NCI-H1436 treated with DMSO at 0.1 percent for 48 hours (cell line): Measurements from ENCODE around the gene NPBWR2.
A peak's percentile ranks its signal among the peaks of the same experiment; 100 is the strongest.
"Not testable (repeated sequence)": the region's sequence is repeated elsewhere in the genome, so short reads cannot be mapped to it uniquely, and the experiment has no call there.

Experiments used
- DNase-seq: peaks from one replicate; lab custom pipeline; 2025; lab: John Stamatoyannopoulos, UW

NPBWR2 gene

DNA sequence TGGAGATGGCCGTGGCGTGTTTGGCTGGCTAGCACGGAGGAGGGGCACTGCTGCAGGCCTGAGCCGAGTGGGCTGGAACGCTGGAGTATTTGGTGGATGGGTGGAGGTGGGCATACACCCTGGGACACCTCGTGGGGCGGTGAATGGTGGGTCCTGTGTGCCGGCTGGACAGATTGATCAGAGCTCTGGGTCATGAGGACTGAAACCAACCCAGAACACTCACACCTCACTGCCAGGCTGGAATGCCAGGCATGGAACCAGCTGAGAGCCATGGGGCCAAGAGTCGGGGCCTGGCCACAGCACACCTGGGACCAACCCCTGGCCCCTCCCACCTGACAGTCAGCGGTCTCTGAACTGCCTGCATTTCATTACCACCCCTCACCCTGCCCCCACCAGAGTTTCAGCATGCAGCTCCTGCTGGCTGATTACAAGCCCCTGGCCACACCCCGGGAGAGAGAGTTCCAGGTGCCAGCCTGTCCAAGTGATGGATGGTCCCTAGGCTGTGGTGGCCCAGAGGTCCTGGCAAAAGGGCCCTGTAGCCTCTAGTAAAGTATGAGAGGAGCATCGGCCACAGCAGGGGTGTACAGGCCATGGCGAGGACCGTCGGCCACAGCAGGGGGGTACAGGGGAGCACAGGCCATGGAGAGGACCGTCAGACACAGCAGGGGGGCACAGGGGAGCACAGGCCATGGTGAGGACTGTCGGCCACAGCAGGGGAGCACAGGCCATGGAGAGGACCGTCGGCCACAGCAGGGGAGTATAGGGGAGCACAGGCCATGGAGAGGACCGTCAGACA, 3.3 kb downstream of the NPBWR2 start:
- DNase-seq = no peak

GRCh38 chr20:64102647-64103354, 4.6 kb downstream of the NPBWR2 start:
- no peak for DNase-seq

- DNase-seq = no peak
Observed at GRCh38 chr20:64101731-64102621, 5.4 kb downstream of the NPBWR2 start.

- no peak for DNase-seq
Observed at GRCh38 chr20:64100946-64101688, 6.2 kb downstream of the NPBWR2 start.

DNA sequence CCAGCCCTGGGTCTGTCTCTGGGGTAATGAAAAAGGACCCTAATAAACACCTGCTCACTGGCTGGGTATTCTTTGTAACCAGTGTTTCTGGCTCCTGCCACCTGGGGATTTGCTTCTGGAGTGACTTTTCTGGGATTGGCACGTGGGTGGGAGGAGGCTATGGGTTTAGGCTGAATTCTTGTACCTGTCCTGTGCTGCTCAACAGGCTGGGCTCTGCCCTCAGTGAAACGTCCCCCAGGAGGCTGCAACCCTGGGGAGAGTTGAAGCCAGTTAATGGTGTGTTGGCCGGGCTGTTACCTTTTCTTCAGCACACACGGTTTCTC, 6.8 kb downstream of the NPBWR2 start:
- no peak for DNase-seq

DNA sequence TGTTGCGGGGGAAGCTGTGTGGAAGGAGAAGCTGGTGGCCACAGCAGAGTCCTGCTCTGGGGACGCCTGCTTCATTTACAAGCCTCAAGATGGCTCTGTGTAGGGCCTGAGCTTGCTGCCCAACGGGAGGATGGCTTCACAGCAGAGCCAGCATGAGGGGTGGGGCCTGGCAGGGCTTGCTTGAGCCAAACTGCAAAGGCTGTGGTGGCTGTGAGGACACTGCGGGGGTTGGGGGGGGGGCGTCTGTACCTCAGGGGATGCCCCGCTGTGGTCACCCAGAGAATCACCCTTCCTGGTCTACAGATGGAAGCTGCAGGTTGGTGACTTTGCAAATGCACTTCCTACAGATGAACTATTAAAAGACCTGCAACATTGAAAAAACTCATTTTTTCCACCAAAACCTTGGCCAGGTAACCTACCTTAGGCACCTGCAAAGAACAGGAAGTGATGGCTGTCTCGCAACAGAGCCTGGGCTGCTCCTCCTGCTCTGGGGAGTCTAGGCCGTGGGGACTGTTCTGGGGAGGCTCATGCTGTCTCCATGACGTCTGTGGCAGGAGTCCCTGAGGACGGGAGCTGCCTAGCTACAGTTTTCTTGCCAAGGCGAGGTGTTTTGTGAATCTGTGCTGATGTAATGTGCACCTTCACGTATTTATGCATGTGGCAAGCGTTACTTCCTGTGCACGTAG, 7.3 kb downstream of the NPBWR2 start:
- DNase-seq = peak; percentile 95

GRCh38 chr20:64099086-64099786, 8.1 kb downstream of the NPBWR2 start:
- no peak for DNase-seq

- no peak for DNase-seq
Observed at GRCh38 chr20:64098471-64099013, 8.8 kb downstream of the NPBWR2 start.

DNA sequence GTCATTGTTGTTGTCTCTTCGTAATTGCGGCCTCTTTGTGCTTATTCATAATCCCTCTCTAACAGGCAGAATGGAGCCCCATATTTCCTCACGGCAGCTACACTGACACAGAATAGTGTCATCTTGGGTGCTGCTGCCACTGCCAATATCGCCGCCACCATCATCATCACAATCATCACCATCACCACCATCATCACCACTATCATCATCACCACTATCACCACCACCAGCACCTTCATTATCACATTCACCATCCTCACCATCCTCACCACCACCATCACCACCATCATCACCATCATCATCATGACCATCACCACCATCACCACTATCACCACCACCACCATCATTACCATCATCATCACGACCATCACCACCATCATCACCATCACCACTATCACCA, 10.8 kb downstream of the NPBWR2 start:
- no peak for DNase-seq

GRCh38 chr20:64095927-64096326, 11.4 kb downstream of the NPBWR2 start:
- no peak for DNase-seq

- DNase-seq = no peak
Observed at GRCh38 chr20:64095455-64095854, 11.9 kb downstream of the NPBWR2 start.

GRCh38 chr20:64093013-64093503, 14.3 kb downstream of the NPBWR2 start:
- DNase-seq = no peak

DNA sequence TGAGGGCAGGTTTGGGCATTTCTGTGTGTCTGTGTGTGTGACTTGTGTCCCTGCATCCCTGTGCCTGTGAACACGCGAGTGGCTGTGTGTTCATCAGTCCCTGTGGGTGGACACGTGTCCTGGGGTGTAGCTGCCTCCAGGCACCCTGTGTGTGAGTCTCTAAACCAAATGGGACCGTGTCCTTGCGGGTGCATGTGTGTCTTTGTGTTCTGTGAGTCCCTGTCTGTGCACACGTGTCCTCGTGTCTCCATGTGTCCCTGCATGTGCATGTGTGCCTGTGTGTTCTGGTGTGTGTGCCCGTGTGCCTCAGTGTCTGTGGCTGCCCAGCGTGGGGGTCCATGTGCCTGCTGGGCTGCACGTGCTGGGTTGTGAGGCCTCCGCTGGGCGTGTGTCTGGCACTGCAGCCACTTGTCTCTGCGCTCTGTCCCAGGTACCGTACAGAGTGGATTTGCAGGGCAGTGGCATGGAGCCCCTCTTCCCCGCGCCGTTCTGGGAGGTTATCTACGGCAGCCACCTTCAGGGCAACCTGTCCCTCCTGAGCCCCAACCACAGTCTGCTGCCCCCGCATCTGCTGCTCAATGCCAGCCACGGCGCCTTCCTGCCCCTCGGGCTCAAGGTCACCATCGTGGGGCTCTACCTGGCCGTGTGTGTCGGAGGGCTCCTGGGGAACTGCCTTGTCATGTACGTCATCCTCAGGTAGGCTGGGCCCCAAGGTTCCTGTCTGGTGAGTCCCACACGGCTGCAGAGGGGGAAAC, 14.9 kb downstream of the NPBWR2 start:
- DNase-seq = no peak

GRCh38 chr20:64091770-64092169, 15.6 kb downstream of the NPBWR2 start:
- DNase-seq = no peak

GRCh38 chr20:64091340-64091739, 16.0 kb downstream of the NPBWR2 start:
- no peak for DNase-seq

DNA sequence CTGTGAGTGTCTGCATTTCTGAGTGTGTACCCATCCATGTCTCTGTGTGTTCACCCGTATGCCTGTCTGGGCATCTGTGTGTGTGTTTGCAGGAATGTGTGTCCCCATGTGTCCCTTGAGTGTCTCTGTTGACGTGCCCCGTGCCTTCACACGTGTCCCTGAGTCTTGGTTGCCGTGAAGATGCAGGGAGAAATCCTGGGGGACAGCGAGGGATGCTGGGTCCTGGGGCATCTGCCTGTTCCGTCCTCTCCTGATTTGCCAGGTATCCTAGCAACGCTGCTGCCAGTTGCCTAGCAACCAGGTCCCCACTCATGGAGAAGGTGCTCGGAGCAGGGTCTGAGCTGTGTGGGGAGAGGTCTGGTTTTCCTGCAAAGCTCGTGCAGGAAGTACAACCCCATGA, 17.2 kb downstream of the NPBWR2 start:
- DNase-seq = no peak

DNA sequence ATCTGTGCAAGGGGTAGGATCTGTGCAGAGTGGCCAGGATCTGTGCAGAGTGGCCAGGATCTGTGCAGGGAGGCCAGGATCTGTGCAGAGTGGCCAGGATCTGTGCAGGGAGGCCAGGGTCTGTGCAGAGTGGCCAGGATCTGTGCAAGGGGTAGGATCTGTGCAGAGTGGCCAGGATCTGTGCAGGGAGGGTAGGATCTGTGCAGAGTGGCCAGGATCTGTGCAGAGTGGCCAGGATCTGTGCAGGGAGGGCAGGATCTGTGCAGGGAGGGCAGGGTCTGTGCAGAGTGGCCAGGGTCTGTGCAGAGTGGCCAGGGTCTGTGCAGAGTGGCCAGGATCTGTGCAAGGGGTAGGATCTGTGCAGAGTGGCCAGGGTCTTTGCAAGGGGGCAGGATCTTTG, 18.8 kb downstream of the NPBWR2 start:
- DNase-seq = not testable (repeated sequence)

- DNase-seq = not testable (repeated sequence)
Observed at GRCh38 chr20:64087226-64087825, 20.0 kb downstream of the NPBWR2 start.

GRCh38 chr20:64086801-64087200, 20.6 kb downstream of the NPBWR2 start:
- DNase-seq = no peak
